Adrenal gland (tissue), 5 donors: ENCODE data around the gene ARHGEF17.

Source experiments
- POLR2A ChIP-seq, 2 donors: fragments of 450-650 bp; IDR thresholded peaks; one replicate each; pipeline ENCODE4 v1.6.1; 2017; ENCODE audit warnings: antibody characterized with exemption in 2 of 2, mild to moderate bottlenecking in 2 of 2, moderate library complexity in 1 of 2
- TF ChIP-seq, protein P1 (sequence below), 6 experiments: fragments of 450-650 bp in 4 of 6; fragments of 200-600 bp in 2 of 6; sonication (generic) in 1 of 6; IDR thresholded peaks; 1 replicate in 5 of 6; 2 replicates in 1 of 6; pipeline versions ENCODE4 v1.5.1 to v1.8.0; 2016 to 2021; ENCODE audit warnings: antibody characterized with exemption in 6 of 6, mild to moderate bottlenecking in 2 of 6, moderate library complexity in 1 of 6
- donor health status: DM: no; HTN: no; CAD: no.

GRCh38 chr11:73401217-73401923 is 93.3 kb downstream of the ARHGEF17 start:
- no peak for TF ChIP-seq POLR2A (IDR thresholded peaks at IDR 0.05)
- TF ChIP-seq, protein P1, sequence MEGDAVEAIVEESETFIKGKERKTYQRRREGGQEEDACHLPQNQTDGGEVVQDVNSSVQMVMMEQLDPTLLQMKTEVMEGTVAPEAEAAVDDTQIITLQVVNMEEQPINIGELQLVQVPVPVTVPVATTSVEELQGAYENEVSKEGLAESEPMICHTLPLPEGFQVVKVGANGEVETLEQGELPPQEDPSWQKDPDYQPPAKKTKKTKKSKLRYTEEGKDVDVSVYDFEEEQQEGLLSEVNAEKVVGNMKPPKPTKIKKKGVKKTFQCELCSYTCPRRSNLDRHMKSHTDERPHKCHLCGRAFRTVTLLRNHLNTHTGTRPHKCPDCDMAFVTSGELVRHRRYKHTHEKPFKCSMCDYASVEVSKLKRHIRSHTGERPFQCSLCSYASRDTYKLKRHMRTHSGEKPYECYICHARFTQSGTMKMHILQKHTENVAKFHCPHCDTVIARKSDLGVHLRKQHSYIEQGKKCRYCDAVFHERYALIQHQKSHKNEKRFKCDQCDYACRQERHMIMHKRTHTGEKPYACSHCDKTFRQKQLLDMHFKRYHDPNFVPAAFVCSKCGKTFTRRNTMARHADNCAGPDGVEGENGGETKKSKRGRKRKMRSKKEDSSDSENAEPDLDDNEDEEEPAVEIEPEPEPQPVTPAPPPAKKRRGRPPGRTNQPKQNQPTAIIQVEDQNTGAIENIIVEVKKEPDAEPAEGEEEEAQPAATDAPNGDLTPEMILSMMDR (IDR thresholded peaks at IDR 0.05), result no peak
